ENCODE data around the gene SPINK13. TPM values are rescaled to one million over a fixed set of nuclear protein-coding genes. Genes with fewer than 3 reads are reported as not detected.
"Not testable (repeated sequence)": the region's sequence is repeated elsewhere in the genome, so short reads cannot be mapped to it uniquely, and the experiment has no call there.

Gene SPINK13
- total RNA-seq, 1 donor from 2014 or later = not detected

GRCh38 chr5:148312153-148312552 lies 43.6 kb downstream of the SPINK13 start, which contains the start of gene SPINK7:
Gene SPINK7 (plus strand): TSS chr5:148312423. CDS start chr5:148312484, 61 bp downstream.
- no peak for DNase-seq (ENCODE audit: low spot score)

DNA sequence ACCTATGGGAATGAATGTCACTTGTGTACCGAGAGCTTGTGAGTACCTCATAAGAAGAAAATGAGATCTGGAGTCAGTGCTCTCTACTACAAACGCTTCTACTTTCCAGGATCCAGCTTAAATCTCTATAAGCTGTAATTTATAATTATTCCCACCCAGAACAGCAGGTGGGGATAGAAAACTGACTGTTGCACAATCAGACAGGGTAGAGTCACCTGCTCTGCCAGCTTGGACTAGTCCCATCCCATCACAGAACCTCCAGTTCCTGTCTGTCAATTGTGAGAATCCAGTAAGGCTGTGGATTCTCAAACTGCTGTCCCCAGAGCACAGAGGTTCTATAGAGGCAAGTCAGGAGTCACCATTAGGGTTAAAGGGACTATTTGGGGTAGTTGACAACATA lies 45.6 kb downstream of the SPINK13 start:
- no peak for DNase-seq (ENCODE audit: low spot score)

DNA sequence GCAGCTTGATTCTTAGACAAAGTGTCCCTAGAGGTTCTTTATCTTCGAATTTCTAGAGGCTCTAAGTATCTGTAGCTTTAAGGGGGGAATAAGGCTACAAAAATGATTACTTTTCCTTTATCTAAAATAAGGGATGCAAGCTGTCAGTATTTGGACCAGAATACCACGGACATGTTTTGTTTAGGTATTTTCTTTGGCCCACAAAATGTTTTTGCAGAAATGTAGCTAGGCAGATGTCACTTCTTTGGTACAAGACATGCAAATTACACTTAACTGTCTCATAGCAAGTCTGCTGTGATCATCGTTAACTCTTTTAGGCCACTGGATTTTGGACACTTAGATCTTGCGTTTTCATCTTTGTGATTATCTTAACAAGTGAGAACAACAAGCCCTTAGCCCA lies 46.1 kb downstream of the SPINK13 start:
- DNase-seq (ENCODE audit: low spot score) = no peak

DNA sequence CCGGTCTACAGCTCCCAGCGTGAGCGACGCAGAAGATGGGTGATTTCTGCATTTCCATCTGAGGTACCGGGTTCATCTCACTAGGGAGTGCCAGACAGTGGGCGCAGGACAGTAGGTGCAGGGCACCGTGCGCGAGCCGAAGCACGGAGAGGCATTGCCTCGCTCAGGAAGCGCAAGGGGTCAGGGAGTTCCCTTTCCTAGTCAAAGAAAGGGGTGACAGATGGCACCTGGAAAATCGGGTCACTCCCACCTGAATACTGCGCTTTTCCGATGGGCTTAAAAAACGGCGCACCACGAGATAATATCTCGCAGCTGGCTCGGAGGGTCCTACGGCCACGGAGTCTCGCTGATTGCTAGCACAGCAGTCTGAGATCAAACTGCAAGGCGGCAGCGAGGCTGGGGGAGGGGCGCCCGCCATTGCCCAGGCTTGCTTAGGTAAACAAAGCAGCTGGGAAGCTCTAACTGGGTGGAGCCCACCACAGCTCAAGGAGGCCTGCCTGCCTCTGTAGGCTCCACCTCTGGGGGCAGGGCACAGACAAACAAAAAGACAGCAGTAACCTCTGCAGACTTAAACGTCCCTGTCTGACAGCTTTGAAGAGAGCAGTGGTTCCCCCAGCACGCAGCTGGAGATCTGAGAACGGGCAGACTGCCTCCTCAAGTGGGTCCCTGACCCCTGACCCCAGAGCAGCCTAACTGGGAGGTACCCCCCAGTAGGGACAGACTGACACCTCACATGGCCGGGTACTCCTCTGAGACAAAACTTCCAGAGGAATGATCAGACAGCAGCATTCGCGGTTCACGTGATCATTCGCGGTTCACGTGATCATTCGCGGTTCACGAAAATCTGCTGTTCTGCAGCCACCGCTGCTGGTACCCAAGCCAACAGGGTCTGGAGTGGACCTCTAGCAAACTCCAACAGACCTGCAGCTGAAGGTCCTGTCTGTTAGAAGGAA lies 51.7 kb downstream of the SPINK13 start:
- not testable (repeated sequence) for DNase-seq (ENCODE audit: low spot score)

- no peak for DNase-seq (ENCODE audit: low spot score)
These were observed 64.8 kb downstream of the SPINK13 start for GRCh38 chr5:148333262-148333849.

GRCh38 chr5:148335259-148335658 lies 66.7 kb downstream of the SPINK13 start, which contains the start of gene SPINK9:
Gene SPINK9 (plus strand): TSS chr5:148335559. CDS start chr5:148335614, 55 bp downstream.
- no peak for DNase-seq (ENCODE audit: low spot score)

Other genes starting within 250 kb of the SPINK13 start
- 3.6 TPM for gene SPINK5, start 204.8 kb upstream of the SPINK13 start, total RNA-seq (ENCODE audit: insufficient read depth, low replicate concordance)
- not detected for gene SPINK14, start 100.2 kb upstream of the SPINK13 start, total RNA-seq (ENCODE audit: insufficient read depth, low replicate concordance)
- gene SPINK6, start 65.8 kb upstream of the SPINK13 start, total RNA-seq (ENCODE audit: insufficient read depth, low replicate concordance) = 5.5 TPM
- 3.9 TPM for gene MARCOL, start 30.3 kb upstream of the SPINK13 start, total RNA-seq (ENCODE audit: insufficient read depth, low replicate concordance)
- gene SPINK7, start 43.6 kb downstream of the SPINK13 start, total RNA-seq (ENCODE audit: insufficient read depth, low replicate concordance) = not detected
- not detected for gene SPINK9, start 66.8 kb downstream of the SPINK13 start, total RNA-seq (ENCODE audit: insufficient read depth, low replicate concordance)
- 79.4 TPM for gene FBXO38, start 115.2 kb downstream of the SPINK13 start, total RNA-seq (ENCODE audit: insufficient read depth, low replicate concordance)

All from umbilical cord (tissue), 2 donors.